Measurements from ENCODE around the gene FGFR2.

DNA sequence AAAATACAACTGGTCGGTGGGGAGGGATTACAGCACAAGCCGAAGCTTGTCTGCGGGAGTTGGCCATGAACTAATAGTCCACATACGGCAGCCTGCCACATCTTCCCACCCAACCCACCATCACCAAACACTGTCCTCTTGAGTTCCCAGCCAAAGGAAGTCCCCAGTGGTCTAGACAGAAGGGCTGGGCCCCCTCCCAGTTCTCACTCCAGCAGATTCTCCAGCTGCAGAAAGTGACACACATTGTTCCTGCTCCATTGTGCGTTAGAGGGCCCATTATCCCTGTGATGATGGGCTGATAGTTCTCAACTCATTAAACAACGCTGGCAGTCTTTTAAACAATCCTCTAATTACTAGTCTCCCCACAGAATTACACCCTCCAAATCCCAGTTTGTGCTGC, 148.0 kb downstream of the FGFR2 start:
- TF ChIP-seq GATA3 (IDR thresholded peaks at IDR 0.05; ENCODE audit: low read depth, low read length) = no peak
- TF ChIP-seq GATA2 (IDR thresholded peaks at IDR 0.05; ENCODE audit: low read depth, low read length) = no peak
